ENCODE results near the gene KCNC1. TPM values are rescaled to one million over a fixed set of nuclear protein-coding genes. Genes with fewer than 3 reads are reported as not detected.

Gene KCNC1
- polyA plus RNA-seq, 2 of the 4 experiments (the other 2 are of a cell fraction): 0.08 TPM; not detected in 1

GRCh38 chr11:17805043-17805442, 70.5 kb downstream of the KCNC1 start:
- no peak for ATAC-seq
- POLR2A ChIA-PET: no interaction called here
- CTCF ChIA-PET: interaction anchor here (1.1 kb wide), 1 partner anchor 174 kb away, joined by 3 read pairs; no protein-coding TSS in a partner anchor
- H3K4me2 ChIP-seq: no peak overlapping the region
- H3K4me3 ChIP-seq: no peak overlapping the region
- no peak for DNase-seq (ENCODE audit: low read depth in 1 of 2, low spot score in 1 of 2)
- WGBS (ENCODE audit: missing lambda C conversion rate): 61% methylated on average over 4 of the region's 4 CpGs
- no peak for TF ChIP-seq CEBPB (IDR thresholded peaks at IDR 0.05)
- TF ChIP-seq E2F6 (IDR thresholded peaks at IDR 0.05; ENCODE audit: borderline replicate concordance, low read depth): no peak
- no peak for TF ChIP-seq HEYL (CRISPR knock-in tag; IDR thresholded peaks at IDR 0.05)
- no peak for TF ChIP-seq RFX5 (IDR thresholded peaks at IDR 0.05)
- TF ChIP-seq MAFK (IDR thresholded peaks at IDR 0.05; ENCODE audit: partially characterized antibody): no peak
- no peak for TF ChIP-seq POLR2A (IDR thresholded peaks at IDR 0.05; ENCODE audit: low read length)
- no peak for TF ChIP-seq ZC3H11A (IDR thresholded peaks at IDR 0.05)
- TF ChIP-seq RNF2 (IDR thresholded peaks at IDR 0.05; ENCODE audit: borderline replicate concordance, low read depth): no peak
- TF ChIP-seq ZSCAN20 (CRISPR knock-in tag; IDR thresholded peaks at IDR 0.05): no peak
- TF ChIP-seq HDAC2 (IDR thresholded peaks at IDR 0.05): no peak
- no peak for TF ChIP-seq EHMT2 (IDR thresholded peaks at IDR 0.05; ENCODE audit: low read depth)
- no peak for TF ChIP-seq USF2 (IDR thresholded peaks at IDR 0.05)
- no peak for TF ChIP-seq FOSL2 (IDR thresholded peaks at IDR 0.05)
- TF ChIP-seq FOSL2 (CRISPR knock-in tag; IDR thresholded peaks at IDR 0.05): no peak
- TF ChIP-seq HOXB5 (CRISPR knock-in tag; IDR thresholded peaks at IDR 0.05): no peak
- TF ChIP-seq JUNB (IDR thresholded peaks at IDR 0.05): no peak
- TF ChIP-seq EHF (CRISPR knock-in tag; IDR thresholded peaks at IDR 0.05): no peak
- TF ChIP-seq BCL3 (IDR thresholded peaks at IDR 0.05): no peak
- no peak for TF ChIP-seq NPAS2 (CRISPR knock-in tag; IDR thresholded peaks at IDR 0.05; ENCODE audit: borderline replicate concordance)
- no peak for TF ChIP-seq CBX8 (IDR thresholded peaks at IDR 0.05)
- no peak for TF ChIP-seq ATOH8 (CRISPR knock-in tag; IDR thresholded peaks at IDR 0.05; ENCODE audit: low read depth)
- no peak for FAIRE-seq
- no peak overlapping the region for H3K27ac ChIP-seq
- no peaks in the 10 kb centered on the region for H3K9me3 ChIP-seq
- no peaks in the 10 kb centered on the region for H3K4me1 ChIP-seq

- H3K27ac ChIP-seq: no peak overlapping the region
- no peaks in the 10 kb centered on the region for H3K9me3 ChIP-seq
- H3K4me1 ChIP-seq: no peaks in the 10 kb centered on the region
- POLR2A ChIA-PET: no interaction called here
- TF ChIP-seq HOXB5 (CRISPR knock-in tag; IDR thresholded peaks at IDR 0.05): no peak
- no peak for TF ChIP-seq HEYL (CRISPR knock-in tag; IDR thresholded peaks at IDR 0.05)
- TF ChIP-seq TP53 (CRISPR knock-in tag; IDR thresholded peaks at IDR 0.05): no peak
- TF ChIP-seq POLR2A (IDR thresholded peaks at IDR 0.05; ENCODE audit: low read length): no peak
- TF ChIP-seq SREBF2 (IDR thresholded peaks at IDR 0.05): no peak
- H3K4me2 ChIP-seq: no peak overlapping the region
- FAIRE-seq: no peak
- CTCF ChIA-PET: no interaction called here
- no peak for DNase-seq (ENCODE audit: low read depth in 1 of 2, low spot score in 1 of 2)
- WGBS (ENCODE audit: missing lambda C conversion rate): 88% methylated on average over 1 of the region's 1 CpG
- ATAC-seq: no peak
- H3K4me3 ChIP-seq: no peak overlapping the region
Measured at GRCh38 chr11:17805873-17806272, 71.3 kb downstream of the KCNC1 start.

GRCh38 chr11:17807034-17807433, 72.5 kb downstream of the KCNC1 start:
- DNase-seq (ENCODE audit: low read depth in 1 of 2, low spot score in 1 of 2) (no peak), FAIRE-seq (no peak), ATAC-seq (no peak)
- Histone ChIP-seq H3K27ac (no peak overlapping the region), H3K9me3 (no peaks in the 10 kb centered on the region), H3K4me2 (no peak overlapping the region), H3K4me1 (no peaks in the 10 kb centered on the region), H3K4me3 (no peak overlapping the region)
- CTCF ChIA-PET: no interaction called here
- WGBS (ENCODE audit: missing lambda C conversion rate): 68% methylated on average over 4 of the region's 4 CpGs
- POLR2A ChIA-PET: no interaction called here
- TF ChIP-seq CHD2 (IDR thresholded peaks at IDR 0.05; ENCODE audit: low read length, partially characterized antibody) (no peak), SMC3 (IDR thresholded peaks at IDR 0.05) (no peak), CEBPB (IDR thresholded peaks at IDR 0.05) (no peak), EP300 (IDR thresholded peaks at IDR 0.05) (no peak), RFX5 (IDR thresholded peaks at IDR 0.05) (no peak), HOXA7 (CRISPR knock-in tag; IDR thresholded peaks at IDR 0.05) (no peak), TP53 (CRISPR knock-in tag; IDR thresholded peaks at IDR 0.05) (no peak), NPAS2 (CRISPR knock-in tag; IDR thresholded peaks at IDR 0.05; ENCODE audit: borderline replicate concordance) (no peak)

All from A549 (cell line).